ENCODE data around the gene LPCAT4.

DNA sequence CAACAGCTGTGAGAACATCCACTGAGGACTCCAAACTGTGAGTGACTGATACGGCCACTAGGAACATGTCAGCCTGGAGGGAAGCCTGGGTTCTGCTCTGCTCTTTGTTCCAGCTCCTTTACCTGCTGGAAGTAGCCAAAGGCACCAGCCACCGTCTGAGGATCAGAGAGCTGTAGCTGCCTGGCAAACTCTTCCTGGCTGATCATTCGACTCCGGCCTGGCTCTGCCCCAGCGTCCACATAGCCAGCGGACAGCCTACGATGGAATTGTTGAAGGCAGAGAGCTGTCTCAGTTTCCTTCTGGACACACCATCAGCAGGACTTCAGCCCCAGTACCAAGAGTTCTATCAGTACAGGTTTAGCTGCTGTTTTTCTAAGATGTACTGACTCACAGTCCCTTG is 5.7 kb downstream of the LPCAT4 start:
- TF ChIP-seq, protein P1, sequence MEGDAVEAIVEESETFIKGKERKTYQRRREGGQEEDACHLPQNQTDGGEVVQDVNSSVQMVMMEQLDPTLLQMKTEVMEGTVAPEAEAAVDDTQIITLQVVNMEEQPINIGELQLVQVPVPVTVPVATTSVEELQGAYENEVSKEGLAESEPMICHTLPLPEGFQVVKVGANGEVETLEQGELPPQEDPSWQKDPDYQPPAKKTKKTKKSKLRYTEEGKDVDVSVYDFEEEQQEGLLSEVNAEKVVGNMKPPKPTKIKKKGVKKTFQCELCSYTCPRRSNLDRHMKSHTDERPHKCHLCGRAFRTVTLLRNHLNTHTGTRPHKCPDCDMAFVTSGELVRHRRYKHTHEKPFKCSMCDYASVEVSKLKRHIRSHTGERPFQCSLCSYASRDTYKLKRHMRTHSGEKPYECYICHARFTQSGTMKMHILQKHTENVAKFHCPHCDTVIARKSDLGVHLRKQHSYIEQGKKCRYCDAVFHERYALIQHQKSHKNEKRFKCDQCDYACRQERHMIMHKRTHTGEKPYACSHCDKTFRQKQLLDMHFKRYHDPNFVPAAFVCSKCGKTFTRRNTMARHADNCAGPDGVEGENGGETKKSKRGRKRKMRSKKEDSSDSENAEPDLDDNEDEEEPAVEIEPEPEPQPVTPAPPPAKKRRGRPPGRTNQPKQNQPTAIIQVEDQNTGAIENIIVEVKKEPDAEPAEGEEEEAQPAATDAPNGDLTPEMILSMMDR (IDR thresholded peaks at IDR 0.05): no peak
- no peak for TF ChIP-seq POLR2A (IDR thresholded peaks at IDR 0.05)
